DMS153 (cell line): ENCODE data around the gene ZNF263.

ENCODE experiments used
- DNase-seq: peaks from one replicate; lab custom pipeline; 2025; lab: John Stamatoyannopoulos, UW

The ZNF263 gene

DNA sequence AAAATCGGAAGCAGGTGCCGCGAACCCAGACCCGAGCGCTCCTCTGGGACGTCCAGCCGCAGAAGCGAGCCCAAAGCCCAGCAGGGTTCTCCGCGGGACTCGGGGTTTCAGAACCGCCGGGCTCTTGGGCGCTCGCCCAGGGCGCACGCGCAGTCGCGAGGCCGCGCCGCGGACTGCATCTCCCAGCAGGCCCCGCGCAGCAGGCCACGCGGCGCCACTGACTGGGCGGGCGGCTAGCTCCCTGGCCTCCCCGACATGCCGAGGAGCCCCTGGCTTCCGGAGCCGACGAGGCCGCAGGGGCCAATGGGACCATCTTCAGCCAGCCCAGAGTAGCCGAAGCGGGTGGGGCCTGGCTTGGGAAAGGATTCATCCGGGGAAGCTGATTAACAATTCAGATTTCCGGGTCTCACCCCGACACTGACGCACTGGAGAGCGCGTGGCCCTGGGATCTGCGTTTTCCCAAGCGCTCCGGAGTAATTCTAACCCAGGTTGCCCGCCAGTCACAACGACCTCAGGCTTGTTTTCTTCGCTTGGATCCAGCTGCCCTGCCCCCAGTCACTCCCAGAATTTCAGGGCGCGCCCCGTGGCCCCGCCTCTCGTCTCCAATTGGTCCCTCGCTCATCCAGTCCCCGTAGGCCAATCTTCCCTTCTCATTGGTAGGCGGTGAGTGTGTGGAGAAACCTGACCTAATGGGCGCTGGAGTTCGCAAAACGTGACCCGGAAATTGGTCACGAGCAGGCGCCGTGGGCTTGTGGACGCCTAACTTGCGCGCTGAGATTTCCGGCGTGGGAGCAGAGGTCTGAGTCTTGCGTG is at the start of gene ZNF263:
ZNF263 (plus strand) TSS at position 762 of the 813 bp plus-strand sequence. CDS start 328 bp downstream, outside the sequence.
- peak; percentile 97 for DNase-seq

- DNase-seq, result no peak
Measured at GRCh38 chr16:3234543-3234856, 48.8 kb upstream of the ZNF263 start.

DNA sequence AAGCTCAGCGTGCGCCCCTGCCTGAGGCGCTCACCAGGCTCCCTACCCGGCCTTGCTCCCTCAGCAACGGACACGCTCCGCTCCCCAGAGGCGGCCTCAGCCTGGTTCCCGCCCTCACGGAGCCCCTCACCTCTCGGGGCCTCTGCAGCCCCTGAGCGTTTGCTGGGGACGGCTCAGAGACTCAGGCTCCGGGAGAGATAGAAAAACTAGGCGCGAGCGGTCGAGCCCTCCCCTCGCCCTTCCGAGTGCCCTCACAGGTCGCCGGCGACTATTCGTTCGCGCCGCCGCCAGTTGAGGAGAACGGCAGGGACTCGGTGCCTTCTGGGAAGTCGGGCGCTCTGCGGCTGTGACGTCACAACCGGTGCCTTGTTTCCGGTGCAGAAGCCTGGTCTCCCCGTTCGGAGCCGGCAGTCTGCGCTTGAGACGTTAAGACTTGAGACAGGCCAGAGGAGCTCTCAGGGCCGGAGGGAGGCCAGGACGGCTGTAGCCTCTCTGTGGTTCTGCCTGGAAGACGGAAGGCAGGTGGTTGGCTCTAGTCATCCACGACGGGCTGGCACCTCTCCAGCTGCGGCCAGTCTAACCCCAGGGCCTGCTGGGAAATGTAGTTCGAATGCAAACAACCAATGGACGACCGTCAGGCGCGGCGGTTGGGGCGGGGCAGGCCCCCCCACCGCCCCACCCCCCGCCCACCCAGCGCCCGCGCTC is 48.3 kb upstream of the ZNF263 start, which contains the start of gene ZNF200:
ZNF200 (minus strand) TSS at position 302 of the 705 bp plus-strand sequence. CDS start 1,403 bp downstream, outside the sequence.
- peak; percentile 92 for DNase-seq

- no peak for DNase-seq
Measured at GRCh38 chr16:3235856-3236669, 47.2 kb upstream of the ZNF263 start.

DNA sequence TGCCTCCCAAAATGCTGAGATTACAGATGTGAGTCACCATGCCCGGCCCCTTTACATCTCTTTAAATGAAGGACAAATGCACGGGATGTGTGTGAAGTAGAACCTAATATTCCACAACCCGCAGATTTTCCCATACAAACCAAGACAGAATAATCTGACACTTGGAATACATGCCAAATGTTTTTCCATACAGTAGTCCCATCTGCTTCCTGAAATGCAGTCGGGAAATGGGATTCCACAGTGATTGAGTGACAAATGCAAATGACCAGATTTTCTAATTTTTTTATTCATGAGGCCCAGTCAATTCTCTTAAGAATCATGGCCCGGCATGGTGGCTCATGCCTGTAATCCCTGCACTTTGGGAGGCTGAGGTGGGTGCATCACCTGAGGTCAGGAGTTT is 41.5 kb upstream of the ZNF263 start:
- no peak for DNase-seq

- no peak for DNase-seq
Measured at GRCh38 chr16:3242709-3243108, 40.6 kb upstream of the ZNF263 start.

- no peak for DNase-seq
Measured at GRCh38 chr16:3243882-3244281, 39.4 kb upstream of the ZNF263 start.

DNA sequence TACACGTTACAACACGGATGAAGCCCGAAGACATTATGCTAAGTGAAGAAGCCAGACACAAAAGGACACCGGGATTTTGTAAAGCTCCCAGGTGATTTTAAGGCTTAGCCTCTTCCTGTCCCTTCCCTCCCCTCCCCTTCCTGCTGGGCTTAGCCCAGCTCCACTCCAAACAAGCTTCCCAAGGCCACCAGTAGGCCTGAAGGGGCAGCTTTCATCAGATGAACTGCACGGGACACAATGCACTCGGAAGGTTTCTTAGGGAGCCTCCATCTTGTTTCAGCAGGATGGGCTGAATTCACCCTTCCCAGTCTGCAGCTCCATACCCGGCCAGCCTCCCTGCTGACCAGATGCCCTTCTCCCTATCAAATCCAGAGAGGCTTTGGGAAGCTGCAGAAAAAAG is 37.3 kb upstream of the ZNF263 start:
- no peak for DNase-seq

- DNase-seq, result no peak
Measured at GRCh38 chr16:3246876-3247275, 36.4 kb upstream of the ZNF263 start.

DNA sequence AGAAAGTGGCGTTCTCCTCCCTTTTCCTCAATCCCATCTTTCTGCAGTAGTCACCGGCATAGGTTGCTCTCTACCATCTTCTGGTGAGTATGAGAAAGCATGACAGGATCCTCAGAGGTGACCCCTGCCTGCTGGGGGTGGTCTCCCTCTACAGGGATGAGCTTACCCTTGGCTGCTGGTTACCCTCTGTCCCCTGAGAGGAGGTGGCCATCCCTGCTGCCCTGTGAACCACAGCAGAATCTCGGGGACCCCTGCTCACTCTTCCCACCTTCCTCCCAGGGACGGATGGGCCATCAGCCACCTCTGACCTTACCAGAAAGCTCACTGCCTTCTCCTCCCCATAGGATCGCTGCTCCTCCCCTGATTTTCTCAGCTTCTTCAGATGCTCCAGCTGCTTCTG is 34.7 kb upstream of the ZNF263 start:
- no peak for DNase-seq

DNA sequence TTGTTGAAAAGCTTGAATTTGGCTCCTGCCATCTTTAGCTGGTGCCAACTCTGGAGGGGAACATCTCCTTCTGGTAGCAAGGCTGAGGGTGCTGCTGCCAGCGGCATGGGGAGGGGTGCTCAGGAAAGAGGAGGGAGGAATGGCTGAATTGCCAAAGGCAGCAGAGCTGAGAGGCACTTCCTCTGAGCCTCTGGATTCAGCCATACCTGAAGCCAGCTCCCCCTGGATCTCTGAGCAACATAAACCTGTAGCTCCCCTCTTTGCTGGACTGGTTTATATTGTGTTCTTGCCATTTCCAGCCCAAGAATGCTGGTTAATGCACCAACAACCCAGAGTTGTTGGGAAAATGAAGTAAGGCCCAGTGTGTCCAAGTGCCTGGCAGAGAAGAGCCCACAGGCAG is 34.3 kb upstream of the ZNF263 start:
- DNase-seq, result no peak

DNA sequence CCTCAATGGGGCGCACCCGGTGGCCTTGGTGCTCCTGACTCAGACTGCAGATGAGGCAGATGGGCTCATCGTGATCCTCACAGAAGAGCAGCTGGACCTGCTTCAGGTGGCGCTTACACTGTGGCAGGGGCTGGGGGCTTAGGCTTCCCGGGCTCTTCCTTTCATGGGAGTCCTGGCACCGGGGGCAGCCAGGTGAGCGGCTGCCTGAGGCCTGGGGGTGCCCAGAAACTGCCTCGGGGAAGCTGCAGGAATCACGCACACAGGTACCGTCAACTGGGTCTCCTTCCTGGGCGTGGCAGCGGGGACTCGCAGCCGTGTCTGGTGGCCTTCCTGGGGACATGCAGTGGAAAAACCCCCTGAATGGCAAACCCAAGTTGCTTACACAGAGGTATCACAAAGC is 33.8 kb upstream of the ZNF263 start:
- DNase-seq, result no peak

DNA sequence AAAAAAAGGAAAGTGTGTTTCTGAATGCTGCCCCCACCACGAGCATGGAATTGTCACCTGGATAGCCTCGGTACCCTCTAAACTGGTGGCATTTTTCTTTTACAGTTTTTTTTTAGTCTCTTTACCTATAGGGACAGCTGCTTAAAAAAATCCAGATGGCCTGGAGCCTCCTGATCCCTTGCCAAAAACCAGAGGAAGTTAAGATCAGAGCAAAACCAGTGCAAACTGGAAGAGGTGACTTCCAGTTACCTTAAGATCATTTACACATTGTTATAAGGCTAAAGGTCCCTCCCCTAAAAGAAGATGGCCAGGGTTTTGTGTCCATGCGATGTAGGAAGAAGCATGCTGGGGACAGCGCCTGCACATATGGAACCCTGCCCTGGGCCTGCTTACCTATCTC is 30.3 kb upstream of the ZNF263 start:
- no peak for DNase-seq

DNA sequence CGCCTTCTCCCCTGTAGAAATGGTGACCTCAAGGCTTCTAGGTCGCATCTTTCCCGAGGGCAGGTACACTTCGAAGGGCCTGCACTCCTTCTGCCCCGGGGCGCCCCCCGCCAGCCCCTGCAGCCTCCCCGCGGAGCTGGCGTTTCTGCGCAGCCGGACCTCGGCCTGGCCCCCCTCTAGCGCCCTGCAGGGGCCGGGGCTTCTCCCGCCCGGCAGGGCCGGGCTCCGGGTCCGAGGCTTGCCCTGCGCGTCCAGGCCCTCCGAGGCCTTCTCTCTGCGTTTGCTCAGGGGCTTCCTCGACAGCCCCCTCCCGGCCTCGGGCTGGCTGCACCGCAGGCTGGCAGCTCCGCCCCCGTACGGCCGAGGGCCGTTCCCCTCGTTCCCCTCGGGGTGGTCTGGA is 29.0 kb upstream of the ZNF263 start:
- DNase-seq, result no peak

DNA sequence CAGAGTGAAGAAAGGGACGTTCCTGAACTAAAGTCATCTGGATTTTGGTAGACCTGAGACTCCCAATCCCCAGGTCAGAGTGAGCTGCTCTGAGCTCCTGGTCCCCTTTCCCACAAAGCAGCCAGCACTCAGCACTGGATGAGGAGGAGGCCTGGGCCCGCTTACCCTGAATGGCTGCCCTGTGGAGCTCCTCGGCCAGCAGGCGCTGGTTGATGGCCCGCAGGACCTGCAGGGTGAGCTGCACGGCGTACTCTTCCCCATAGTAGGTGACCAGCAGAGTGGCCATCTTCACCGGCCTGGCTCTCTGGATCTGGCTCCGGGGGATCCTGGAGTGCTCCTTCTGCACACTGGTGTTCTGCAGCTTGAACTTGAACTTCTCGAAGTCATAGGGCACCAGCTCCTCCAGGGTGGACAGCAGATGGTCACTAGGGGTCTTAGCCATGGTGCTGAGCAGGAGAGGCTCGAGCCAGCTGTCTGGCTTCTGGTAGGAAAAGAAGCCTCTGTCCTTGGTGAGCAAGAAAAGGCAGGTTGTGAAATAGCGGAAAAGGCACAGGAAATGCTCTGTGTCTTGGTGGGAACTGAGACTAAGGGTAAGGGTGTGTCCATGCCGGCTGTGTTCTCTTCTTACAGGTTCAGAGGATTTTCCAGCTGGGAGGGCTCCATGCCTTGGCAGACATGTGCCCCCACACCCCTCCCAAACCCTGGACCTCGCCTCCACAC is 27.0 kb upstream of the ZNF263 start, which contains the start of gene MEFV:
MEFV (minus strand) TSS at position 488 of the 720 bp plus-strand sequence; CDS start at position 442, 46 bp downstream.
- no peak for DNase-seq

- no peak for DNase-seq
Measured at GRCh38 chr16:3256866-3257465, 26.3 kb upstream of the ZNF263 start.

GRCh38 chr16:3259836-3260235 is 23.5 kb upstream of the ZNF263 start:
- DNase-seq, result no peak

GRCh38 chr16:3262517-3262916 is 20.8 kb upstream of the ZNF263 start:
- DNase-seq, result no peak

- peak; percentile 96 for DNase-seq
Measured at GRCh38 chr16:3264137-3265036, 18.9 kb upstream of the ZNF263 start.

DNA sequence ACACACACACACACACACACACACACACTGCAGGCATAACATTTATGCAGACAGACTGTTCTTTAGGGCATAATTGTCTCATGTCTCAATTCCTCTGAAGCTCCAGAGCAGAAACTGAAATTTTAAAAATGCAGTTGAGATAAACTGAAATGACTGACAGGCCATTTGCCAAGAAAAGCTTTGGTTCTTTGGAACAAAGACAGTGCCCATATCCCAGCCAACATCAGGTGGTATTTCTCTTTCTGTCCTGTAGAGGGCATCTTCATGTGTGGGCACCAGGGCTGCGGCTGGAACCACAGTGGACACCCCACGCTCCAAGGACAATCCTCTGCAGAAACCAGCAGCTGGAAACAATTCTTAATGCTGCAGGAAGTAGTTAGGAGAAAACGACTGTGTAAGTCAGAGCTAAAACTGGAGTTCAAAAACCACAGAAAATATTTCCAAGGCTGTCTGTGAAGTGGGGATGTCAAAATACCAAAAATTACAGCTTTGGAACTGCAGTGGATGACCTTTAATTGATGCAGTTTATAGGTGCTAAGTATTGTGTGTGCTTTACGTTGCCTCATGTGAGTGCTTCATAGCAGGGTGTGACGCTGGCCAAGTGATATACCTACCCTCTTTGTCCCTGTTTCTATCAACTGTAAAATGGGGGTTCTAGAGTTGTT is 16.3 kb upstream of the ZNF263 start:
- DNase-seq, result no peak
